ENCODE results near the gene TANC1.

TANC1 gene

GRCh38 chr2:159053161-159054031 lies 85.0 kb downstream of the TANC1 start:
- no peak for DNase-seq (ENCODE audit: low read depth in 3 of 3, low spot score in 1 of 3)

DNA sequence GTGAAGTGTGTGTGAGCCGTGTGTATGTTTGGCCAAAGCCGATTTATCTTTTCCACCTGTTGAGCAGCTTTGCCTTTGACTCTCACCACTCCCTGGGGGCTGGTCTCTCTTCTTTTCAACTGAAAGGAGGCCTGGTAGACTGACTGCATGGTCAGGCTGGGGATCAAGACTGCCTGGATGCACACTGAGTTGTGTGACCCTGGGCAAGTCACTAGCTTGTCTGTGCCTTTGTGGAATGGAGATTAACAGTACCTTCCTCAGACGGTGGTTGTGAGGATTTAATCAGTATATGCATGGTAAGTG lies 85.5 kb downstream of the TANC1 start:
- no peak for DNase-seq (ENCODE audit: low read depth in 3 of 3, low spot score in 1 of 3)

- no peak for DNase-seq (ENCODE audit: low read depth in 3 of 3, low spot score in 1 of 3)
Measured at GRCh38 chr2:159054985-159055384, 86.5 kb downstream of the TANC1 start.

DNA sequence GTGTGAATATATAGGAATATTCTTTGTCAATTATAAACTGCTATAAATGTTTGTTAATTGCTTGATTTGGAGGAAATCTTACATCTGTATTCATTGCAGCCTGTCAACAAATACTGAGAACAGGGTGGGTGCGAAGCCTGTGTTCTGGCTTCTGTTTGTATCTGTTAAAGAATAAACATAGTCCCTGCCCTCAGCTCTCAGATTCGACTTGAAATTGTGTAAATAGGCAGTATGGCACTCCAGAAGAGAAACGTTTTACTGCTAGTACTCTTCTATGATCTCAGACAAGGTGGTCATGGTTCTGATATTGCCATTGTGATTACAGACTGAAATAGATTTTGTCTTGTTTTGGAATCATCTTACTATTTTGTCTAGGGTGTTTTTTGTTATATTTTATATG lies 92.1 kb downstream of the TANC1 start:
- no peak for DNase-seq (ENCODE audit: low read depth in 3 of 3, low spot score in 1 of 3)

DNA sequence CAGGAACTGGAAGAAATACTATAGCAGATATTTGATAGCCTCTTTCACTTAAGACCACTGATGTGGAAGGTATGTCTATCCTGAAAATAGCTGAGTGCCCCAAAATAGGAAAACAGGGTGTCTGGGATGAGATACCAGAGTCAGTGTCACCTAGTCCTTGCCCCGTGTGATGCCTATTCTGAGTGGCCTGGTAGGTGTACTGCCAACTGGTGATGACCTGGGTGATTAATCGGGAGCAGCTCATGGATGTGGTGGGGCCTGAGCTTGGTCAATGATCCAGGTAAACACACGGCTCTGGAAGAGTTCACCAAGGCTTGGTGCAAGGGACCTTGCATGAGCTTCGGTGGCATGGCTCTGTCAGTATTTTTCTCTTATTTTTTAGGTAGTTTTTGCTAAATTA lies 95.2 kb downstream of the TANC1 start:
- DNase-seq (ENCODE audit: low read depth in 3 of 3, low spot score in 1 of 3) = no peak

DNA sequence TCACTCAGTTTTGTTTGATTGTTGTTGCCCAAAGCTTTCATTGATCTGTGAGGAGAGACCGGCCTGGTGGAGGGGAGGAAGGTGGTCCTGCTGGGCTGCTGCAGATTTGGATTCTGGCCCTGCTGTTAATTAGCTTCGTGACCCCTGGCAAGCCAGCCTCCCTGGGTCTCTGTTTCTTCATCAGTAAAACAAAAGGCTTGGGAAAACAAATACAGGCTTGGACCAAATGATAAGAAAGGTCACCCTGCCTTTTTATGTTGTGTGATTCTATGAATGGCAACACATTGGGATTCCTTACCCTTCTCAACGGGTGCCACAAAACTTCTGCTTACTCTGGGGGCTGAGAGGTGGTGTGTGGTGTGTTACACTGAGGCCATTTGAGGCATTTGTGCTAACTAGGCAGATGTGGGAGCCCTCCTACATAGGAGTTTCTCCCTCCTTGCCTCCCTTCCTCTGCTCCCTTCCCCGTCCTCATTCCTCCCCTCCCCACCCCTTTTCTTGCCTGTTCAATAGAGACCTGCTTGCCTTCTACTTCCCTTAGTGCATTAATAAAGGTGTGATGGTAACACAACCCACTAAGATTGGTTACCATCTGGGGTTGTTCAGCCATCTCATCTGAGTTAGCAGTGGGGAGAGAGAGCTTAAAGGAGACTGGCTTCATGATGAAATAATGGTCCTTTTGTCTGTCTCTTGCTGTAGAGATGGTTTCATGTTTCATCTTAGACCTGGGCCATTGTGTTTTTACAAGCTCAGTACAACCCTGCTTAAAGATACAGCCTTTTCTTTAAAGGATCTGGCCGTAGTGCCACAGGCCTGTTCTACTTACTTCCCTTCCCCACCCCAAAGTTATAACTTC lies 96.2 kb downstream of the TANC1 start:
- DNase-seq (ENCODE audit: low read depth in 3 of 3, low spot score in 1 of 3) = no peak

- DNase-seq (ENCODE audit: low read depth in 3 of 3, low spot score in 1 of 3) = no peak
Measured at GRCh38 chr2:159065313-159065712, 96.9 kb downstream of the TANC1 start.

- DNase-seq (ENCODE audit: low read depth in 3 of 3, low spot score in 1 of 3) = no peak
Measured at GRCh38 chr2:159065891-159066290, 97.5 kb downstream of the TANC1 start.

DNA sequence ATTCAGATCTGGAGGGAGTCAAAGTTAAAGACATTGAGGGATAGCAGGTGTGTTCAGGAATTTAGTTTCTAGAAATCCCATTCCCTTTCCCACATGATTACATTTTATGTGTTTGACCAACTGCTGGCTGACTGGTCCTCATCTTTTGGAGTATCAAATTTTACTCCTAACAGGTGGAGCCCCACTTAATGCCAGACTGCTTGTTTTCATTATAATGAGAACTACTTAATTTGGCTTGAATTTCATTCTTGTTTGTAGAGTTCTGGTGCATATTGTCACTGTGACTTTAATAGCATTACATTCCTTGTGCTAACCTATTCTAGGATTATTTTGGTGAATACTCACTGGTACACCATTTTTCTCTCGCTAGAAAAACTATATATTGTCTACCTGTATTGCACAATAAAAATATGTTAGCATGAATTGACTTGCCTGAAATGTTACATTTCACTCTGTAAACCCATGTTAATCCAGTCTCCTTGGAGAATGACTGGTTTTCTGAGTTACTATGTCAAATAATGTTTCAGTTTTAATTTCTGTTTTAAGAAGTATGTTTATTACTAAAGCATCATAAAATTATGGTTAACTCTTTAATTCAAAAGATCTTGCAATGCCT lies 98.2 kb downstream of the TANC1 start:
- no peak for DNase-seq (ENCODE audit: low read depth in 3 of 3, low spot score in 1 of 3)

DNA sequence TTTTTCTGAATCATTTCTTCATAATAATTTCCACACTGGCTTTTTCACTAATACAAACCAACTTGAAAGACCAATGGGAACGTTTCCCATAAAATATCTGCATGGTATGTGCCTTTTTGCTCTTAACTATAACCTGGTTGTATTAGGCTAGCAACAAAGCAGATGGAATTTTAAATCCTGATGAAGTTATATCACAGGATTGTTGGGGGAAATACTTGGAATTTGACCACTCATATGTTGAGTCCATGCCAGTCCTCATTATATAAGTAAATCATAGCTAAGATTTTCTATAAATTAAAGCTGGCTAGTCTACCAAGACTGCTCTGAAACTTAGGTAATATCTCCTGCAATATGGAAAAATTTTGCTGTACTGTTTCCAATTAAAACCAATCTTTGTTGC lies 99.5 kb downstream of the TANC1 start:
- DNase-seq (ENCODE audit: low read depth in 3 of 3, low spot score in 1 of 3) = no peak

DNA sequence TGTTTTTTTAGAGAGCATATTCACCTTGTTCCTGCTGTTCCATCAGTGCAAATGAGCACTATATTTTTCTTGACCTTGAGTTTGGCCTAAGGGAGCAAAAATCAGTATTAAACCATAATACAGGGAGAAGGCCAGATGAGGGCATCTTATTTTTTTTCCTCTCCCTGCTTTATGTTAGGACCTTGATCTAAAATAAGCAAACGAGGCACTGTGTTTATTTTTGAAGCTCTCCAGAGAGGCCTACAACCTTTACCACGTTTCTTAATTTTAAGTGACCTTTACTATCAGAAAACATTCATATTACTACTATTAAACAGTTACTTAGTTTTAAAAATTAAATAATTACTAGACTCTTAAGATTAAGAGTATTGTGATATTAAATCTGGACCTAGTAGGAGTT lies 100.8 kb downstream of the TANC1 start:
- no peak for DNase-seq (ENCODE audit: low read depth in 3 of 3, low spot score in 1 of 3)

GRCh38 chr2:159070235-159070634 lies 101.8 kb downstream of the TANC1 start:
- no peak for DNase-seq (ENCODE audit: low read depth in 3 of 3, low spot score in 1 of 3)

DNA sequence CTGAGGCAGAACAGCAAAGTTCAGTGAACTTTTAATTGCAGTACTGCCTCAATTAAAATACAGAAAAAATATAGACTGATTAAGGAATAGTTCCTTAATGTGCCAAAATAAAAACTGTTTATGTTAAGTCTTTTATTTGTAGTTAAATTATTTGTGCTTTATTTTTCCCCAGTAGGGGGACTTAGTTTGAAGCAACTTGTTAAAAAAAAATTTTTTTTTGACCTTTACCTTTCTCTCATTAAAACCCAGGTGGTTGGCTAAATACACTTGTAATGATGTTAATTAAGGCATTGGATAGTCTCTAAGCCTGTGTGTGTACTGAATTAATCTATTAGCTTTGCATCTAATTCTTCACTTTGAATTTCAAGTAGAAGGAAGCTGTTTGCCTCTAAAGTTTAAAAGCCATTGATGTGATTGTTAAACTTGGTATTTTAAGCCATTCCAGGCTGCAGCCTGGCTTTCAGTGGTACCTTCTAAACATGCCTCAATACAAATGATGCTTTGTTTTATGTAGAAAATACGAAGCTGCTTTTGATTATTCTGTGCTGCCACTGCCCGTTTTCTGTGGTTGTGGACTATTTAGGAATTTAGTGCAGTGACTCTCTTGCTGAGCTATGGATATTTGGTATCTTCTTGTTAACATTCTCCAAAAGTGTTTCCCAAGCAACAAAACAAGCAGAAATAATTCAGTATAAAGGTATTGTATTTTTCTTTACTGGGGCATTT lies 102.9 kb downstream of the TANC1 start:
- DNase-seq (ENCODE audit: low read depth in 3 of 3, low spot score in 1 of 3) = no peak

DNA sequence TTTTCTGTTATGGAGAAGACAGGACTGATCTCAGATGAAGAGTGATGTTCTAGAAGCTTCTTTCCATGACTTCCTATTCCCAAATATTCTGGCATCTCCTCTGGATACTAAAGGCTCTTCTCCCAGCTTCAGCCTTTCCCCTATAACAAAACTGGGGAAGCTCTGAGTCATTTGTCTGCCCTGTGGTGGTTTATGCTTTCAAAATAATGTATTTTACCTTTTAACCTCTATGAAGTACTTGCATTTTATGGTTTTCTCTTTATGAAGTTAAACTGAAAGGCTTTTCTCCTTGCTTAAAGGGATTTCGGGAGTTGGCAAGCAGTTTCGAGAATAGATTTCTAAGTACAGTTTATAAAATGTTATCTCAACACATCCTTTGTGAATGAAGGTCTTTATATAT lies 104.4 kb downstream of the TANC1 start:
- no peak for DNase-seq (ENCODE audit: low read depth in 3 of 3, low spot score in 1 of 3)

- no peak for DNase-seq (ENCODE audit: low read depth in 3 of 3, low spot score in 1 of 3)
Measured at GRCh38 chr2:159073256-159073655, 104.8 kb downstream of the TANC1 start.

DNA sequence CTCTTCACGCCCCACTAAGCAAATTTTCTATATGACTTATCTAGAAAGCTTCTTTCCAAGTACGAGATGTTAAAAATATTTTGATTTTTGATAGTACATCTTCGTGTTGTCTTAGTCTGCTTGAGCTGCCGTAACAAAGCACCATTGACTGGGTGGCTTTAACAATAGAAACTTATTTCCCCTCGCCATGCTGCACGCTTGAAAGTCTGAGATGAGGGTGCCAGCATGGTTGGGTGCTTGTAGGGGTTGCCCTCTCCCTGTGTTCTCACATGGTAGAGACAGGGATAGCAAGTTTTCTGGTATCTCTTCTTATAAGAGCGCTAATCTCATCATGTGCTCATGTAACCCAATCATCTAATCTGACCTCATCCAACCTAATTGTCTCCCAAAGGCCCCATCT lies 106.2 kb downstream of the TANC1 start:
- DNase-seq (ENCODE audit: low read depth in 3 of 3, low spot score in 1 of 3) = no peak

GRCh38 chr2:159075727-159076126 lies 107.3 kb downstream of the TANC1 start:
- DNase-seq (ENCODE audit: low read depth in 3 of 3, low spot score in 1 of 3) = no peak

GRCh38 chr2:159076241-159076640 lies 107.8 kb downstream of the TANC1 start:
- no peak for DNase-seq (ENCODE audit: low read depth in 3 of 3, low spot score in 1 of 3)

- DNase-seq (ENCODE audit: low read depth in 3 of 3, low spot score in 1 of 3) = no peak
Measured at GRCh38 chr2:159077869-159078268, 109.4 kb downstream of the TANC1 start.

- no peak for DNase-seq (ENCODE audit: low read depth in 3 of 3, low spot score in 1 of 3)
Measured at GRCh38 chr2:159078443-159078842, 110.0 kb downstream of the TANC1 start.

DNA sequence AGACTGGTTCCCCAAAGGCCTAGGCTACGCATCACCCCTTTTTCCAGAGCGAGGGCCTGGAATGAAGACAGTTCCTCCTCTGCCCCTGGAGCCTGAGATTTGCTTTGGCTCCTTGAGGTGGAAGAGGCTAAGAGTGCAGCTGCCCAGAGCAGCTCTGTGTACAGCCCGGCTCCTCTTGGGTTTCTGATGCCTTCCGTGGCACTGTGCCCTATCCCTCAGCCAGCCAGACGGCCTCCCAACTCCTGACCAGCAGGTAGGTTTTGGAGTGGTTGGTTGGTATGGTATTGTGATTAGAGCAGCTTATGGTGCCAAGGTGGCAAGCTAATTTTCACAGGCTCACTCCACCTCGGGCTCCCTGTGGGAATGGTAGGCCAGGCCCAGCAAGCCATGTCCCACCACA lies 112.2 kb downstream of the TANC1 start:
- DNase-seq (ENCODE audit: low read depth in 3 of 3, low spot score in 1 of 3) = no peak
